Hematopoietic multipotent progenitor cell treated with erythropoietin and hydrocortisone succinate and interleukin-3 and kit ligand, for 6 days (in vitro differentiated cells): ENCODE measurements around the gene GIMAP1.

Experiments used
- DNase-seq: peaks from one replicate; pipeline ENCODE4 v3.0.0-alpha.2; 2015

GIMAP1 gene

DNA sequence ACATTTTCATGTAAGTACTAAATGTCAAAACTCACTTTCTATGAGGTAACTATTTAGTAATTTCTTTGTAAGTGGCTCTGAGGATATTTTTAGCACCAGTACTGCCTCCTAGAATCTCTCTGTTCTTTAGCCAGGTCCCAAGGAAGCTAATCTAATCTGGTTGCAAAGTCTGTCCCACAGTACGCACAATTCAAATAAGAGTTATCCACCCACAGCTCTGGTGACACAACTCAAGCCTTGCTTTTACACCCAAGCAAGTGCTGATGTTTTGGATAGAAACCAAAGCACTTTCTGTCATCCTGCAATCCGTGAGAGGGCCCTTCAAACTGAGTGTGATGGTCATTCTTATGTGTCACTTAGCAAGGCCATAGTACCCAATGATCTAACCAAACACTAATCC lies 35.3 kb downstream of the GIMAP1 start:
- DNase-seq = peak; percentile 7

DNA sequence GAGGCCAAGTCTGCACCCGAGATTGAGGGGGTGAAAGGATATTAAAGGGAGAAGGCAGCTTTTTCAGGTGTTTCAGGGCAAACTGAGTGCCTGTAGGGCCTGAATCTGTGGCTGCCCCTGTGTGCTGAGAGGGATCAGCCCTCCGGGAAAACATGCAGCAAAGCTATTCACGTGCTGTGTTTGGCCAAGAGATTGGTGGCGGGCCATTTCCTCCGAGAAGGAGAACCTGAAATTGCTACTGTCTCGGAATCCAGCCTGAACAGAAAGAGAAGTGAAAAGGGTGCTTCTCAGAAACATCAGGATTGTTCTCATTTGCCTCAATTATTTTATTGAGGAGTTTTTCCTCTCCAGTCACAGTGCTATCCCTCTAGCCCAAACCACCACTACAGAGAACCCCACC lies 36.8 kb downstream of the GIMAP1 start:
- DNase-seq = no peak

- peak; percentile 61 for DNase-seq
Observed at GRCh38 chr7:150753826-150754603, 37.6 kb downstream of the GIMAP1 start.

DNA sequence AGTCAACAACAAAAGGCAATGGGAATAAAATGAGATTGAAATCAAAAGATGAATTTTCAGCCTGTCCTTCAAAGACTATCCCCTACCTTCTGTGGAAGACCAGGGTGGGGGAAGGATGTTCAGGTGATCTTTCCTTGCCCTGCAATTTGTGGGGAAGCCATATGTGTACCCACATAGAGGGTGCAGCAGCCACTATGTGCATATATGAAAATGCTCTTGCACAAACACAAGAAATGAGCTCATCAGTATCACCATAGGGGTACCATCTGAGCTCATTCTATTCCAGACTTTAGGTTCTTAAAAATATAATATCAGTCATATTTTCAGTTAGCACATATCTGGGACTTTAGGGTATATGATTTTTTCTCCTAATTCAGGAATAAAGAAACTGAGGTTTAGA lies 38.5 kb downstream of the GIMAP1 start:
- DNase-seq = no peak

GRCh38 chr7:150755473-150756099 lies 39.2 kb downstream of the GIMAP1 start:
- DNase-seq = no peak

- DNase-seq = no peak
Observed at GRCh38 chr7:150756166-150756565, 39.8 kb downstream of the GIMAP1 start.

DNA sequence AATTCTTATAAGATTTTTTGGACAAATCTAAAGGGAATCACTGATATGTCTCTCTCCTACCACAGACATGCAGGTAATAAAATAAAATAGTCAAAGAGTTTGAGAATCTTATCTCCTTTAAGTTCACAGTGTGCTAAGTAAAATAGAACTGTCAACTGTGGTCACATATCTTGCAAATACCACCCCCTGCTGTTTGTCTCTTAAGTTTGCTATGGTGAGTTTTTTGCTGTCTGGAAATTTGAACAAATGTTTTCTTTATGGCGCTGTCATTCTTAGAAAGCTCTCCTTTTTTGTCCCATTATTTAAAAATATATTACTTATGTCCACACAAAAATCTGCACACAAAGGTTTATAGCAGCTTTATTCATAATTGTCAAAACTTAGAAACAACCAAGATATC lies 40.4 kb downstream of the GIMAP1 start:
- peak; percentile 69 for DNase-seq

GRCh38 chr7:150759479-150759878 lies 43.1 kb downstream of the GIMAP1 start:
- DNase-seq = no peak

GRCh38 chr7:150766334-150766709 lies 49.9 kb downstream of the GIMAP1 start:
- no peak for DNase-seq

GRCh38 chr7:150769768-150770167 lies 53.4 kb downstream of the GIMAP1 start:
- no peak for DNase-seq
